Measurements from ENCODE around the gene ITGB2. TPM values are rescaled to one million over a fixed set of nuclear protein-coding genes. Genes with fewer than 3 reads are reported as not detected.

ITGB2 gene
- total RNA-seq, 2 experiments from 2014 or later = 242 to 247 TPM

- Mint-ChIP-seq H3K4me1 (ENCODE audit: low read depth) (peaks cover 13% of the 10 kb centered on the region), H3K27ac (no peak overlapping the region), H3K4me3 (no peak overlapping the region), H3K36me3 (peaks cover 26% of the 10 kb centered on the region), H3K9me3 (no peaks in the 10 kb centered on the region), H3K27me3 (no peaks in the 10 kb centered on the region)
- intact Hi-C loops (cut with micrococcal nuclease) = no loop called here
- DNase-seq = no peak
- ChIA-PET POLR2A (interaction anchor here (1.5 to 1.9 kb wide), 3 partner anchors 15 to 35 kb away, joined by 4 to 5 read pairs (median 4); no protein-coding TSS in a partner anchor), CTCF (interaction anchor here (1.2 to 6.3 kb wide), 3 partner anchors 15 to 33 kb away, joined by 3 to 76 read pairs (median 16); partner anchors contain the start of gene ITGB2)
Measured at GRCh38 chr21:44896561-44897286, 24.0 kb downstream of the ITGB2 start.

- no peaks in the 10 kb centered on the region for H3K27me3 Mint-ChIP-seq
- DNase-seq = no peak
- no peak overlapping the region for H3K4me3 Mint-ChIP-seq
- H3K9me3 Mint-ChIP-seq = no peaks in the 10 kb centered on the region
- peak overlapping the region; percentile 9 for H3K27ac Mint-ChIP-seq
- ChIA-PET POLR2A (interaction anchor here (1.3 to 1.9 kb wide), 3 partner anchors 10 to 36 kb away, joined by 4 read pairs; no protein-coding TSS in a partner anchor), CTCF (interaction anchor here (0.6 to 6.3 kb wide), 6 partner anchors 16 to 104 kb away, joined by 3 to 76 read pairs (median 4); partner anchors contain the start of gene ITGB2)
- intact Hi-C loops (cut with micrococcal nuclease) = no loop called here
- H3K4me1 Mint-ChIP-seq (ENCODE audit: low read depth) = peaks cover 13% of the 10 kb centered on the region
- H3K36me3 Mint-ChIP-seq = peaks cover 21% of the 10 kb centered on the region
Measured at GRCh38 chr21:44895859-44896258, 24.8 kb downstream of the ITGB2 start.

GRCh38 chr21:44894687-44895302, 25.9 kb downstream of the ITGB2 start:
- intact Hi-C loops (cut with micrococcal nuclease) = no loop called here
- Mint-ChIP-seq H3K4me1 (ENCODE audit: low read depth) (peaks cover 13% of the 10 kb centered on the region), H3K27me3 (no peaks in the 10 kb centered on the region), H3K27ac (no peak overlapping the region), H3K36me3 (peaks cover 14% of the 10 kb centered on the region), H3K9me3 (no peaks in the 10 kb centered on the region), H3K4me3 (no peak overlapping the region)
- CTCF ChIA-PET = interaction anchor here (1.0 to 6.3 kb wide), 10 partner anchors 11 to 384 kb away, joined by 3 to 76 read pairs (median 10); partner anchors contain the start of genes PTTG1IP and UBE2G2
- POLR2A ChIA-PET = interaction anchor here (1.3 to 1.5 kb wide), 5 partner anchors 9 to 38 kb away, joined by 3 to 9 read pairs (median 4); no protein-coding TSS in a partner anchor
- DNase-seq = no peak

GRCh38 chr21:44893948-44894656, 26.6 kb downstream of the ITGB2 start:
- H3K4me3 Mint-ChIP-seq = no peak overlapping the region
- H3K36me3 Mint-ChIP-seq = peaks cover 11% of the 10 kb centered on the region
- no peaks in the 10 kb centered on the region for H3K27me3 Mint-ChIP-seq
- H3K4me1 Mint-ChIP-seq (ENCODE audit: low read depth) = peaks cover 13% of the 10 kb centered on the region
- H3K27ac Mint-ChIP-seq = peak overlapping the region; percentile 24
- CTCF ChIA-PET = interaction anchor here (0.9 to 6.3 kb wide), 14 partner anchors 11 to 383 kb away, joined by 3 to 76 read pairs (median 6); partner anchors contain the start of genes ITGB2, PTTG1IP and UBE2G2
- intact Hi-C loops (cut with micrococcal nuclease) = no loop called here
- POLR2A ChIA-PET = interaction anchor here (1.3 to 1.5 kb wide), 3 partner anchors 13 to 39 kb away, joined by 3 to 9 read pairs (median 4); no protein-coding TSS in a partner anchor
- no peak for DNase-seq
- no peaks in the 10 kb centered on the region for H3K9me3 Mint-ChIP-seq

- no peaks in the 10 kb centered on the region for H3K9me3 Mint-ChIP-seq
- intact Hi-C loops (cut with micrococcal nuclease) = no loop called here
- ChIA-PET POLR2A (no interaction called here), CTCF (interaction anchor here (0.6 to 6.3 kb wide), 16 partner anchors 10 to 383 kb away, joined by 3 to 76 read pairs (median 6); partner anchors contain the start of genes ITGB2 and PTTG1IP)
- no peak for DNase-seq
- peaks cover 6% of the 10 kb centered on the region for H3K36me3 Mint-ChIP-seq
- no peak overlapping the region for H3K27ac Mint-ChIP-seq
- H3K27me3 Mint-ChIP-seq = no peaks in the 10 kb centered on the region
- H3K4me1 Mint-ChIP-seq (ENCODE audit: low read depth) = peaks cover 13% of the 10 kb centered on the region
- no peak overlapping the region for H3K4me3 Mint-ChIP-seq
Measured at GRCh38 chr21:44893278-44893556, 27.5 kb downstream of the ITGB2 start.

- peaks cover 5% of the 10 kb centered on the region for H3K36me3 Mint-ChIP-seq
- H3K9me3 Mint-ChIP-seq = no peaks in the 10 kb centered on the region
Measured at GRCh38 chr21:44892536-44893277, 28.0 kb downstream of the ITGB2 start.

GRCh38 chr21:44892095-44892494, 28.6 kb downstream of the ITGB2 start:
- Mint-ChIP-seq H3K4me1 (ENCODE audit: low read depth) (peaks cover 13% of the 10 kb centered on the region), H3K36me3 (peaks cover 5% of the 10 kb centered on the region), H3K27ac (no peak overlapping the region), H3K27me3 (no peaks in the 10 kb centered on the region), H3K4me3 (no peak overlapping the region), H3K9me3 (no peaks in the 10 kb centered on the region)
- no peak for DNase-seq
- intact Hi-C loops (cut with micrococcal nuclease) = loop anchor here (1.0 kb wide), 2 partner anchors 22 to 40 kb away; no protein-coding TSS in a partner anchor
- CTCF ChIA-PET = interaction anchor here (0.8 to 6.3 kb wide), 10 partner anchors 9 to 382 kb away, joined by 3 to 76 read pairs (median 6); partner anchors contain the start of genes PTTG1IP and SLX9
- POLR2A ChIA-PET = no interaction called here

More at GRCh38 chr21:44892536-44893277, 28.0 kb downstream of the ITGB2 start:
- ChIA-PET CTCF (interaction anchor here (0.8 to 6.3 kb wide), 15 partner anchors 9 to 383 kb away, joined by 3 to 76 read pairs (median 6); partner anchors contain the start of genes PTTG1IP and SLX9), POLR2A (no interaction called here)
- H3K27me3 Mint-ChIP-seq = no peaks in the 10 kb centered on the region
- H3K4me1 Mint-ChIP-seq (ENCODE audit: low read depth) = peaks cover 13% of the 10 kb centered on the region
- peak; percentile 86 for DNase-seq
- peak overlapping the region; percentile 54 for H3K27ac Mint-ChIP-seq
- no peak overlapping the region for H3K4me3 Mint-ChIP-seq
- intact Hi-C loops (cut with micrococcal nuclease) = loop anchor here (1.0 kb wide), 2 partner anchors 22 to 40 kb away; no protein-coding TSS in a partner anchor

GRCh38 chr21:44891631-44892031, 29.1 kb downstream of the ITGB2 start:
- Mint-ChIP-seq H3K4me3 (no peak overlapping the region), H3K27ac (no peak overlapping the region), H3K36me3 (peaks cover 6% of the 10 kb centered on the region), H3K4me1 (ENCODE audit: low read depth) (peaks cover 13% of the 10 kb centered on the region), H3K27me3 (no peaks in the 10 kb centered on the region), H3K9me3 (no peaks in the 10 kb centered on the region)
- no peak for DNase-seq
- intact Hi-C loops (cut with micrococcal nuclease) = loop anchor here (1.0 kb wide), 2 partner anchors 23 to 41 kb away; no protein-coding TSS in a partner anchor
- CTCF ChIA-PET = interaction anchor here (0.9 to 6.3 kb wide), 6 partner anchors 8 to 382 kb away, joined by 3 to 76 read pairs (median 6); no protein-coding TSS in a partner anchor
- POLR2A ChIA-PET = no interaction called here

GRCh38 chr21:44890961-44891541, 29.6 kb downstream of the ITGB2 start:
- Mint-ChIP-seq H3K4me3 (no peak overlapping the region), H3K27me3 (no peaks in the 10 kb centered on the region), H3K4me1 (ENCODE audit: low read depth) (peaks cover 13% of the 10 kb centered on the region), H3K27ac (peak overlapping the region; percentile 23), H3K9me3 (no peaks in the 10 kb centered on the region), H3K36me3 (peaks cover 3% of the 10 kb centered on the region)
- ChIA-PET CTCF (no interaction called here), POLR2A (interaction anchor here (1.1 kb wide), 1 partner anchor 28 kb away, joined by 3 read pairs; no protein-coding TSS in a partner anchor)
- intact Hi-C loops (cut with micrococcal nuclease) = no loop called here
- no peak for DNase-seq

GRCh38 chr21:44890338-44890931, 30.3 kb downstream of the ITGB2 start:
- H3K27me3 Mint-ChIP-seq = no peaks in the 10 kb centered on the region
- H3K36me3 Mint-ChIP-seq = peaks cover 2% of the 10 kb centered on the region
- no peak overlapping the region for H3K4me3 Mint-ChIP-seq
- CTCF ChIA-PET = no interaction called here
- DNase-seq = no peak
- peaks cover 13% of the 10 kb centered on the region for H3K4me1 Mint-ChIP-seq (ENCODE audit: low read depth)
- POLR2A ChIA-PET = interaction anchor here (1.1 kb wide), 1 partner anchor 28 kb away, joined by 3 read pairs; no protein-coding TSS in a partner anchor
- H3K27ac Mint-ChIP-seq = peak overlapping the region; percentile 23
- intact Hi-C loops (cut with micrococcal nuclease) = no loop called here
- H3K9me3 Mint-ChIP-seq = no peaks in the 10 kb centered on the region

All from activated CD4-positive, alpha-beta memory T cell treated with anti-CD3 and anti-CD28 coated beads for 36 hours (primary cell).